HG03039 (cell line): Measurements from ENCODE around the gene ZNF77.
"Not testable (repeated sequence)": the region's sequence is repeated elsewhere in the genome, so short reads cannot be mapped to it uniquely, and the experiment has no call there.

Experiments
- ATAC-seq: cut with Tn5 transposase; IDR thresholded peaks from one replicate; pipeline ENCODE4 v1.9.1; 2021; ENCODE audit warnings: mild to moderate bottlenecking, moderate library complexity; ENCODE audit not compliant: unreplicated experiment

ZNF77 gene

DNA sequence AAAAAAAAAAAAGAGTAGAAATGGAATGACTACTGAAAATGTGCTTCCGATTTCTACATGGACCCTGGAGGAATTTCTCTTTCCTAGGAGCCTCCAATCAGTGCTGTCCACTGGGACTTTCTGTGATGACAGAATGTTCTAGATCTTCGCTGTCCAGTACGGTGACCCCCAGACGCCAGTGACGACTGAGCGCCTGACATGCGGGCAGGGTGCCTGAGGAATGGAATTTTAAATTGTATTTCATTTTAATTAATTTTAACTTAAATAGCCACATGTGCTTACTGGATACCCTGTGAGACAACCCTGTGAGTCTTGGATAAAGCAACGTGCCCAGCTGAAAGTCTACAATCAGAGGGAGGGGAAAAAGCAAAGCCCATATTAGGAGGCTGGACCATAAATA, 28.5 kb upstream of the ZNF77 start:
- ATAC-seq: no peak

DNA sequence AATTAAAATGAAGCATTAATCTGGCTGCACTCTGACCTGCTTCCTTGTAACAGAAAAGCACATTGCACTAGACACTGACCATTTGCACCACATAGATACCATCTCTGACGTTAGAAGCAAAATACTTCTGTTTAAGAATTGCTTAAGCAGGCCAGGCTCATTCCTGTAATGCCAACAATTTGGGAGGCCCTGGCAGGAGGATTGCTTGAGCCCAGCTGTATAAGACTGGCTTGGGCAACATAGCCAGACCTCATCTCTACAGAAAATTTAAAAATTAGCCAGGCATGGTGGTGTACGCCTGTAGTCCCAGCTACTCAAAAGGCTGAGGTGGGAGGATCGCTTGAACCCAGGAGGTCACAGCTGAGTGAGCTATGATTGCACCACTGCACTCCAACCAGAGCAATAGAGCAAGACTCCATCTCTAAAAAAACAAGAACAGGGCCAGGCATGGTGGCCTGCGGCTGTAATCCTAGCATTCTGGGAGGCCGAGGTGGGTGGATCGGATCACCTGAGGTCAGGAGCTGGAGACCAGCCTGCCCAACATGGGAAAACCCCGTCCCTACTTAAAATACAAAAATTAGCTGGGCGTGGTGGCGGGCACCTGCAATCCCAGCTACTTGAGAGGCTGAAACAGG, 25.5 kb upstream of the ZNF77 start:
- no peak for ATAC-seq

DNA sequence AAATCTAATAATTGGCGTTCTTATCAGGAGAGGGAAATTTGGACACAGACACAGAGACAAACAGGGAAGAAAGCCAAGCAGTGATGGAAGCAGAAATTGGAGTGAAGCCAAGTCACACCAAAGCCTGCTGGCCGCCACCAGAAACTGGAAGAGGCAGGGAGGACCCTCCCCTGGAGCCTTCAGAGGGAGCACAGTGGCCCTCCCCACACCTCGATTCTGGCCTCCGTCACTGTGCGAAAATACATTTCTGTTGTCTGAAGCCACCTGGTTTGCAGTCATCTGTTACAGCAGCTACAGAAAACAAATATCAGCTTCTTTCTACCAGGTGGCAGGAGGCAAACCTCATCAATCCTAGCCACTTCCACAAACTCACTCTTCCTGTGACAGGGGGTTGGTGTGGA, 24.3 kb upstream of the ZNF77 start:
- no peak for ATAC-seq

DNA sequence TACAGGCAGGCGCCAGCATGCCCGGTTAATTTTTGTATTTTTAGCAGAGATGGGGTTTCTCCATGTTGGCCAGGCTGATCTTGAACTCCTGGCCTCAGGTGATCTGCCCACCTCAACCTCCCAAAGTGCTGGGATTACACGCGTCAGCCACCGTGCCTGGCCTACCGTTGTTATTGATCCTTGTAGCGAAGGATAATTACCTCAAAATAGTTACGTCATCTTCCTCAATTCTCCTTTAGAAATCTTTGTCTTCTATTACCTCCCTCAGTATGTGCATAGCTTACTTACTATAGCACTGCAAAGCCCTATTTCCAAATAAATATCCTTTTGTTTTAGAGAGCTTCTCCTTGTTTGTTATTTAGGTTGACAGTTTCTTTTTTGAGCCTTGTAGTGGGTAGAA, 23.2 kb upstream of the ZNF77 start:
- ATAC-seq: no peak

DNA sequence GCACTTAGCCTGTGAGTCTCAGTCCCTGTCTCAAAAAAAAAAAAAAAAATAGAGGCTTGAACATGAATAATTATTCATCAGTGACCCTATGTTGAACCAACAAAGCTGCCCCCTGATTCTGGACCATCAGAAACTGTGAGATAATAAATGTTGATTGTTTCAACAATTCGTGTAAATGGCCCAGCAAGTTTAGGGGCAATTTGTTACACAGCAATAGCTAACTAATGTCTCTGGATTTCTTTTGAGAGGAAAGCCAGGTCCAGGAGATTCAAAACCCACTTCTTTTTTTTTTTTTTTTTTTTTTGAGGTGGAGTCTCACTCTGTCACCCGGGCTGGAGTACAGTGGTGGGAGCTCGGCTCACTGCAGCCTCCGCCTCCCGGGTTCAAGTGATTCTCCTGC, 20.1 kb upstream of the ZNF77 start:
- ATAC-seq: no peak

DNA sequence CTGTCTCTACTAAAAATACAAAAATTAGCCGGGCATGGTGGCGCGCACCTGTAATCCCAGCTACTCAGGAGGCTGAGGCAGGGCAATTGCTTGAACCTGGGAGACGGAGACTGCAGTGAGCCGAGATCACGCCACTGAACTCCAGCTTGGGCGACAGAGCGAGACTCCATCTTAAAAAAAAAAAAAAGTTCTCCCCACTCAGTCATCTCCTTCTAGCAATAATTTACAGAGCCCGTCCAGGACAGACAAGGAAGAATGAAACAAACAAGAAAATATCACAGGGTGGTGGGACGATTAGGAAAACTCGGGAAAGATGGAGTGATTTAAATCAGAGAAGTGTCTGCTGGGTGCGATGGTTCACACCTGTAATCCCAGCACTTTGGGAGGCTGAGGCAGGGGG, 18.9 kb upstream of the ZNF77 start:
- ATAC-seq: not testable (repeated sequence)

DNA sequence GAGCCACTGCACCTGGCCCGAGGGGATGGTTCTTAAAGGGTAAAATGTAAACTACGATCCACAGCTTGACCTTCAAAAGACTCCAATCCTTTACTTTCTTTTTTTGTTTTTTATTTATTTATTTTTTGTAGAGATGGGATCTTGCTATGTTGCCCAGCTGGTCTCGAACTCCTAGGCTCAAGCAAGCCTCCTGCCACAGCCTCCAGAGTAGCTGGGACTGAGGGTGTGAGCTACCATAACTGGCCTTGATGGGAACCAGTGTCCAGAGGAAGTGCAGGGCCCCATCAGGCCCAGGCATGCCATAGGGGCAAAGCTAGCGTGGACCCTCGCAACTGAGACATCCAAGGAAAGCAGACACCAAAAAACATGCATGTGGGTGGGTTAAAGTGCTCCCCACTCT, 18.4 kb upstream of the ZNF77 start:
- no peak for ATAC-seq

DNA sequence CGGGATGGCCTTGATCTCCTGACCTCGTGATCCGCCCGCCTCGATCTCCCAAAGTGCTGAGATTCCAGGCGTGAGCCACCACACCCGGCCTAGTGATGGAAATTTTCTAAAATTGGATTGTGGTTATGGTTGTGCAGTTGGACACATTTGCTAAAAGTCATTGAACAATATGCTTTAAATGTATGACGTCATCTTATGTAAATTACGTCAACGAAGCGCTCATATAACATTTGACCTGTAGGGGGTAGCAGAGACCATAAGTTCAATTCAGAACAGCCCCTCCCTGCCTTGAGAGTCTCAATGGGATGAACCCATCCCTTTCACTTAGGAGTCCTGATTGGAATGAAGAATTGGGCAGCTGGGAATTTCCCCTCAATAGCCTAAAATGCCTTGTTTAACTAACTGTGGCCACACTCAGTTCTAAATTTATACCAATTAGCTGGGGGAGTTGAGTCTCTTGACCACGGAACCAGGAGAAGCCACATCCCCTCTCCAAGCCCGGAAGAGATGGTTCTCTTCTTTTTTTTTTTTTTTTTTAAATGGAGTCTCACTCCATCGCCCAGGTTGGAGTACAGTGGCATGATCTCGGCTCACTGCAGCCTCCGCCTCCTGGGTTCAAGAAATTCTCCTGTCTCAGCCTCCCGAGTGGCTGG, 17.4 kb upstream of the ZNF77 start:
- ATAC-seq: no peak

DNA sequence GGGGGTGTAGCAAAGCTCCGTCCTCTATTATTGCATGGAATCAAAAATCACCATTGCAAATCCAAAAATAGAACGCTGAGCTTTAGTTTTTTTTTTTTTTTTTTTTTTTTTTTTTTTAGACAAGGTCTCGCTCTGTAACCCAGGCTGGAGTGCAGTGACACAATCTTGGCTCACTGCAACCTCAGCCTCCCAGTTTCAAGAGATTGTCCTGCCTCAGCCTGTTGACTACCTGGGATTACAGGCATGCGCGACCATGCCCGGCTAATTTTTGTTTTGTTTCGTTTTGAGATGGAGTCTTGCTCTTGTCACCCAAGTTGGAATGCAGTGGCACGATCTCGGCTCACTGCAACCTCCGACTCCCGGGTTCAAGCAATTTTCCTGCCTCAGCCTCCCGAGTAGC, 15.3 kb upstream of the ZNF77 start:
- no peak for ATAC-seq

DNA sequence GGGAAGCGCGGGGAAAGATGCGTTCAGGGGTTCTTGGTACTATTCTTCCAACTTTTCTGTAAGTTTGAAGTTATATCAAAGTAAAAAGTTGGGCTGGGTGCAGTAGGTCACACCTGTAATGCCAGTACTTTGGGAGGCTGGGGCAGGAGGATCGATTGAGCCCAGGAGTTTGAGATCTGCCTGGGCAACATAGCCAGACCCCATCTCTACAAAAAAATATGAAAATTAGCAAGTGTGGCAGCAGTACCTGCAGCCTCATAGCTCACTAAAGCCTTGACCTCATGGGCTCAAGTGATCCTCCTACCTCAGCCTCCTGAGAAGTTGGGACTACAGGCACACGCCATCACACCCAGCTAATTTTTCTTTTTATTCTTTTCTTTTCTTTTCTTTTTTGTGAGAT, 12.4 kb upstream of the ZNF77 start:
- no peak for ATAC-seq

DNA sequence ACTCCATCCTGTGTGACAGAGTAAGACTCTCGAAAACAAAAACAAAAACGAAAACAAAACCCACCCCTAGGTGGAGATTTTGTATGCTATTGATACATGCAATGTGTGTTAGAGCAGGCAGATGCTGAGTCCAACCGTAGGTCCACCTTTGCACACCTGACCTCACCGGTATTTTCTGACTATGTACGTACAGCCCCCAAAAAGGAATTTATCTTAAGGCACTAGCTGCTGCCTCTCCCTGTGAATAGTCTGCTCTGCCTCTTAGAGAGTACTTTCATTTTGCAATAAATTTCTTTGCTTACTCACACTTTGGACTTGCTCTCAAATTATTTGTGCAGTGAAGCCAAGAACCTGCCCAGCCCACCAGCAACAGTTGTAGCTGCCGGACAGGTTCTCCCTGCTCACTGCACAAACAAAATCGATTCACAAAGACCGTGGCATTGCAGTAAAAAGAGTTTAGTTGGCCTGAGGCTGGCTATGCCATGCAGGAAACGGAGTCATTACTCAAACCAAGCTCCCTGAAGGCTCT, 8.2 kb upstream of the ZNF77 start:
- ATAC-seq: no peak

DNA sequence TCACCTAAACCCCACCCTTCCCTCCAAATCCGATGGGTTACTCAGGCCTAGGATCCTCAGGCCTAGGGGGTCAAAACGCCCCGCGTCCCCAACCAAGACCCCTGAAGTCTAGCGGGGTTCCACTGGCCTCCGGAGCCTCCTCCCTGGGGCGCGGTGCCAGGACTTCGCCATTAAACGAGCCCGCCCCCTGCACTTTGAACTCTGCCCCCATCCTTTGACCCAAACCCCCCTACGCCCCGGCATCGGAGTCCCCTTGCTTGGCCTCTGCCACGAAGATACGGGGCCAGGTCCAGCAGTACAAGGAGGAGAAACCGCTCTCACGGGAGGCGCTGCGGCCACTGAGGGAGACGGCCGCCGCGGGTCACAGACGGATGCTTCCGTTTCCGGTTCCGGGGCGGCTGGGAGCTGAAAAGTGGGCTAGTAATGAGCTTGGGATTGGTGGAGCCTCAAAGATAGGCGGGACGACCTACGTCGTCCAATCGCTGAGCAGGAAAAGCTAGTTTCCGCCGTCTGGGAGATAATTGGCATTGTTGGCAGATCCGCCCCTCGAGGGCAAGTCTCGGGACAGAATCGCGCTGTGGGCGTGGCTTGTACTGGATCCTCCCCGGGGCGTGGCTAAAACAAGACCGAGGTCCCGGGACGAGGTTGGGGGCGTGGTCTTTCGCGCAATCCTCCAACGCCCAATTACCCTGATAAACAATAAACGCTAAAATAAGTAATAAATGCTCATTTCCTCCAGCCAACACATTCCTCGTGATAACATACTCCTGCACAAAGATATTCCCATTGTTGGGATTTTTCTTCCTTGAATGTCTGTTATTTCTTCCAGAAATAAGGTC, 5.7 kb upstream of the ZNF77 start:
- peak; percentile 94 for ATAC-seq

DNA sequence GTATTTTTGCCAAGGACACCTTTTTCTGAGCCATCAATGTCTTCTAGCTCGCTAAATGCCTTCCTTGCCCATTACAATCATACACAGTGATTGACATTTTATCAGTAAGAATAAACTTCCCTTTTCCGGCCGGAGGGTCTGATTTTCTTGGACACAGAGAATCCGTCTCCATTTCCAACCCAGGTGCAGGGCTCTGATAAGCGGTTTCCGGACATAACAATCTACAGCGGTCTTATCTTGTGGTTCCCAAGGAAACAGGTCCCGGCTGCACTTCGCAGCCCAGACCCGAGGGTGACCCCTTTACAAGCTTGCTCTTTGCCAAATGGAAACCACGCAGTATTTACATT, 5.1 kb upstream of the ZNF77 start:
- ATAC-seq: no peak

DNA sequence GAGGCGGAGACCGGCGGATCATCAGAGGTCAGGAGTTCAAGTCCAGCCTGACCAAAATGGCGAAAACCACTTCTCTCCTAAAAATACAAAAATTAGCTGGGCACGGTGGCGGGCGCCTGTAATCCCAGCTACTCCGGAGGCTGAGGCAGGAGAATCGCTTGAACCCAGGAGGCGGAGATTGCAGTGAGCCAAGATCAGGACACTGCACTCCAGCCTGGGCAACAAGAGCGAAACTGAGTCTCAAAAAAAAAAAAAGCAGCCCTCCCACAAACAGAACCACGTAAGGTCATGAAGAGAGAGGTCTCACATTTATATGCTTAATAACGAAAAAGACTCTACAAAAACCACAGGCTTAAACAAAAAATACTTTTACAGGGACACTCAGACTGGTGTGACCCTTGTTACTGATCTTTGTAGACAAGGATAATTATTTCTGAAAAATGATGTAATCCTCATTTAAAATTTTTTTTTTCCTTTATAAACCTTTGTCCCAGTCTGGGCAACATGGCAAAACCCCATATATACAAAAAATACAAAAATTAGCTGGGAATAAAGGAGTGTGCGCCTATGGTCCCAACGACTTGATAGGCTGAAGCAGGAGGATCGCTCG, 909 bp upstream of the ZNF77 start:
- ATAC-seq: no peak

DNA sequence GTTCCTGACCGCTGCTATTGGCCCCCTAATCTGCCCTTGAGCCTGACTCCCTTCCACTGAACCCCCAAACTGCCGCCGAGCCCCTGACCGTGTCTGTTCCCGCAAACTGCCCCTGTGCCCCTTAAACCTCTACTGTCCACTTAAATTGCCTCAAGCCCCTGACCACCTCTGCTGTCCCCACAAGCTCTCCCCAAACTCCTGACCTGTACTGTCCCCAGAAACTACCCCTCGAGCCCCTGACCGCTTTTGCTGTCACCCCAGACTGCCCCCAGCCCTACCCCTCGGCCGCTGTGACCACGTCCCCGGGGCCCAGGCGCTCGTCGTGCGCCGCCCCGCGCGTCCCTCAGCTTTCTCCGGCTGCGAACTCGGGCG, 382 bp downstream of the ZNF77 start:
- ATAC-seq: peak; percentile 9

DNA sequence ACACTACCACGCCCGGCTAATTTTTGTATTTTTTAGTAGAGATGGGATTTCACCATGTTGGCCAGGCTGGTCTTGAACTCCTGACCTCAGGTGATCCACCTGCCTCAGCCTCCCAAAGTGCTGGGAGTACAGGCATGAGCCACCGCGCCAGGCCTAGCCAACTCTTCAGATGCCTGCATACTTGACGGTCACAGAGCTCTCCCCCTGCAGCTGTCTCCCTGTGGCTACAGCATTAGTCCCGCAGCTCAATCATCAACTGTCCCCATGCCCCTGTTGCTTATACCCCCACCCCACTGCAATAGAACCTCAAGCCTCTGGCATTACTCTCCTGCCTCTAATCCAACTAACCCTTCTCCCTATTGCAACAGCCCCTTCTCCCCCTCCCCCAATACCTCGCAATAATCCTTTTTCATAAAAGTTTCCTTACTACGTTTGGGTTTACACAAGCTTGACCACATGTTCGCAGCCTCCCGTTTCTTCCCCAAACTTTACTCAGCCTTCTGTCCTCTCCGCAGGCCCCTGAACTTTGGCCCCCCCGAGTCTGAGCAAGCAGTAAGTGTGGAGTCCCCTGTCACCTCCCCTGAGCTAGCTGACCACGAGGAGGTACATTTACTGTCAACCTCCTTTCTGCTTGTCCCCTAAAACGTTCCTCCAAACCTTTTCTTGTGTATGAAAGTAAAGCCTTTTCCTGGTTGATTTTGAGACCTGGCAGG, 1.7 kb downstream of the ZNF77 start:
- ATAC-seq: no peak

DNA sequence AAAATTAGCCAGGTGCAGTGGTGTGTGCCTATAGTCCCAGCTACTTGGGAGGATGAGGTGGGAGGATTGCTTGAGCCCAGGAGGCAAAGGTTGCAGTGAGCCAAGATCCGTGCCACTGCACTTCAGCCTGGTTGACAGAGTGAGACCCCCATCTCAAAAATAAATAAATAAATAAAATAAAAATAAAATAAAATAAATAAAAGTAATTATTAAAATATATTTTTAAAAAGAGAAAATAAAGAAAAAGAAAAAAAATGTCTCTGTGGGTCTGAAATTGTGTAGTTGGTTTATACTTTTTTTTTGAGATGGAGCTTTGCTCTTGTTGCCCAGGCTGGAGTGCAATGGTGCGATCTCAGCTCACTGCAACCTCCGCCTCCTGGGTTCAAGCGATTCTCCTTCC, 8.9 kb downstream of the ZNF77 start:
- not testable (repeated sequence) for ATAC-seq

DNA sequence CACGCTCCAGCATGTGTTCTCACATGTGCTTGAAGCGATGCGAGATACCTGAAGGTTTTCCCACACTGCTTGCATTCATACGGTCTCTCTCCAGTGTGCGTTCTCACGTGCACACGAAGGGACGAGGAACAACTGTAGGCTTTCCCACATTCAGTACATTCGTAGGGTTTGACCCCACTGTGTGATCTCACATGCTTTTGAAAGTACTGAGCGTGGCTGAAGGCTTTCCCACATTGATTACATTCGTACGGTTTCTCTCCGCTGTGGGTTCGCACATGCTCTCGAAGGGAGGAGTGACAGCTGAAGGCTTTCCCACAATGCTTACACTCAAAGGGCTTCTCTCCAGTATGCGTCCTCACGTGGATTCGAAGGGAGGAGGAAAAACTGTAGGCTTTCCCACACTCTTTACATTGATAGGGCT, 11.3 kb downstream of the ZNF77 start:
- no peak for ATAC-seq

DNA sequence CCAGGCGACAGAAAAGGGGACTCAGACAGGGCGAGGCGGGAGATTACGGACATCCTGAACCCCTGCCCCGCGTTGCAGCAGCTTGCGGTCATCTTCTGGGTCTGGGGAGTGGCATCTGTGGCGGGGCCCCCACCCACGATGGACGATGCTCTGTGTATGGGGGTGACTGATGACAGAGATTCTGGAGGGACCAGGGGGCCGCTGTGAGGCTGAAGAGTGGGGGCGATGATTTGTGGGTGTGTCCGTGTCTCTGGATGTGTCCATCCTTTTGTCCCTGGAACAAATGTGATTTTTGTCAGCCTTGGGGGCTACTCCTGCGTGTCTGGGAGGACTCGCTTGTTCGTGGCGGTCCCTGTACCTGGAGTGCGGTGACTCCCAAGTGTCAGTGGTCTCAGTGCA, 17.7 kb downstream of the ZNF77 start:
- no peak for ATAC-seq

DNA sequence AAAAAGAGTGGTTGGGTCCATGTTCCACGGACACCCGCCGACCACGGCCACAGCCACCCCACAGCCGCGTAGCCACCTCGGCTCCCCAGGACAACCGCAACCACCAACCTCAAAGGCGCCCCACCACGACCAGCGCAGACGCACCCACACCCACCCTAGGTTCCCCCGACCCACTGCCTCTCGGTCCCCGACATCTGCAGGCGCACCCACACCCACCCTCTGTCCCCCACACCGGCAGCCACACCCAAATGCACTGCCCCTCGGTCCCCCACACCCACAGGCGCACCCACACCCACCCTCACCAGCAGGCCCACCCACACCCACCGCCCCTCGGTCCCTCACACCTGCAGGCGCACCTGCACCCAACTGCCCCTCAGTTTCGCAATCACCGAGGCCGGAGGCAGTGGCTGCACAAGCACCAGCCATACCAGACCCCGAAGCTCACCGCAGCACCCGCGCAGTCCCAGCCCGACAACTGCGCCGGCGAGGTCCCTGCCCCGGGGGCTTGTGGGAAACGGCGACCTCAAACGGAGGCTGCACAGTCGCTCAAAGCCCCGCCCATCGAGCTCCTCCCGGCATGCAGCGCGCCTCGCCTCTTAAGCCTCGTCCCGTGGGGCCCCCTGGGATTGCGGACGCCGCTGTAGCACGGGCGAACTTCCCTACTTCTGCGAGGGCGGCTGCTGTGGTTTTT, 18.3 kb downstream of the ZNF77 start:
- no peak for ATAC-seq
